ENCODE data around the gene FOXN3.

- TF ChIP-seq POLR2A (IDR thresholded peaks at IDR 0.05) (no peak), CTCF (IDR thresholded peaks at IDR 0.05) (peak in 2 of 6 experiments; percentile 19 to 37)
These were observed 179.0 kb downstream of the FOXN3 start for GRCh38 chr14:89237921-89238529.
